Body of pancreas (tissue), 4 donors: Measurements from ENCODE around the gene GPR35.

Experiments used
- POLR2A ChIP-seq, 3 donors: fragments of 450-650 bp; IDR thresholded peaks; one replicate each; pipeline ENCODE4 v1.6.1; 2016; ENCODE audit warnings: antibody characterized with exemption in 3 of 3, mild to moderate bottlenecking in 2 of 3
- TF ChIP-seq, protein P1 (sequence below), 7 experiments: fragments of 450-650 bp in 4 of 7; fragments of 200-600 bp in 3 of 7; sonication (generic) in 3 of 7; IDR thresholded peaks; one replicate each; pipeline ENCODE4 v1.5.1; 2016 to 2019; ENCODE audit warnings: antibody characterized with exemption in 7 of 7

DNA sequence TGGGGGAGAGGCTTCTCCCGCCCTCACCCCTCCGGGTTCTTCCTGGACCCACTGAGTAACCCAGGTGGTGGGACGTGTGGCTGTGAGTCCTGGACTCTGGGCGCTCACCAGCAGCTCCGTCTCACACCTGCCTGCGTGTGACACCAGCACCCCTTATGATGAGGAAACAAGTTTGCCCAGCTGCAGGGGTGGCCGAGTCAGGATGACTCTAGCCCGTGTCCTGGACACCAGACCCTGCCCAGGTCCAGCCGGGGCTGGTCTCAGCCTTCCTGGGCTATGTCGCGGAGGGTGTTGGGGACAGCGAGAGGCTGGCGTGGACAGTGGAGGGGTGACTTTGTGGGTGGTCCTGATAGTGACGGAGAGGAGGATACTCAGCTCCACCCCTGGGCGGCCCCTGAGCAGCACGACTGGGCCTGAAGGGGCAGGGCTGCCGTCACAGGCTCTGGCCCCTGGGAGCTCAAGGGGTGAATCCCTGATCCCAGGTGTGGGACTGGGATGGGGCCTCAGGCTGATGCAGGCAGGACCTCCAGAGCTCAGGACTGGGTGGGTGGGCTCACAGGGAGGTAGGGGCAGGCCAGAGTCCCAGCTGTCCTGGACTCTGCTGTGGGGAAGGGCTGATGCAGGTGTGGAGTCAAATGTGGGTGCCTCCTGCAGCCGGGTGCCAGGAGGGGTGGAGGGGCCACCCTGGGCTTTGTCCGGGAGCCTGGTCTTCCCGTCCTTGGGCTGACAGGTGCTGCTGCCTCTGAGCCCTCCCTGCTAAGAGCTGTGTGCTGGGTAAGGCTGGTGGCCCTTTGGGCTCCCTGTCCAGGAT, 3.7 kb downstream of the GPR35 start:
- TF ChIP-seq POLR2A (IDR thresholded peaks at IDR 0.05): no peak
- TF ChIP-seq, protein P1, sequence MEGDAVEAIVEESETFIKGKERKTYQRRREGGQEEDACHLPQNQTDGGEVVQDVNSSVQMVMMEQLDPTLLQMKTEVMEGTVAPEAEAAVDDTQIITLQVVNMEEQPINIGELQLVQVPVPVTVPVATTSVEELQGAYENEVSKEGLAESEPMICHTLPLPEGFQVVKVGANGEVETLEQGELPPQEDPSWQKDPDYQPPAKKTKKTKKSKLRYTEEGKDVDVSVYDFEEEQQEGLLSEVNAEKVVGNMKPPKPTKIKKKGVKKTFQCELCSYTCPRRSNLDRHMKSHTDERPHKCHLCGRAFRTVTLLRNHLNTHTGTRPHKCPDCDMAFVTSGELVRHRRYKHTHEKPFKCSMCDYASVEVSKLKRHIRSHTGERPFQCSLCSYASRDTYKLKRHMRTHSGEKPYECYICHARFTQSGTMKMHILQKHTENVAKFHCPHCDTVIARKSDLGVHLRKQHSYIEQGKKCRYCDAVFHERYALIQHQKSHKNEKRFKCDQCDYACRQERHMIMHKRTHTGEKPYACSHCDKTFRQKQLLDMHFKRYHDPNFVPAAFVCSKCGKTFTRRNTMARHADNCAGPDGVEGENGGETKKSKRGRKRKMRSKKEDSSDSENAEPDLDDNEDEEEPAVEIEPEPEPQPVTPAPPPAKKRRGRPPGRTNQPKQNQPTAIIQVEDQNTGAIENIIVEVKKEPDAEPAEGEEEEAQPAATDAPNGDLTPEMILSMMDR (IDR thresholded peaks at IDR 0.05): no peak
